PFSK-1 (cell line): ENCODE measurements around the gene SHISAL1.

Experiments used
- POLR2AphosphoS5 ChIP-seq: IDR thresholded peaks from 2 replicates; pipeline ENCODE4 v1.6.1; 2012; ENCODE audit warnings: low read depth, mild to moderate bottlenecking, control low read depth, low read length, moderate library complexity
- REST ChIP-seq, 2 experiments: IDR thresholded peaks; 2 replicates each; pipeline versions ENCODE4 v1.6.1 to v1.8.0; 2011 to 2012; ENCODE audit warnings: low read depth in 2 of 2, low read length in 2 of 2, control low read depth in 1 of 2, inconsistent platforms in 1 of 2, mild to moderate bottlenecking in 1 of 2, moderate library complexity in 1 of 2; ENCODE audit not compliant: insufficient read depth in 1 of 2
- SIN3A ChIP-seq: IDR thresholded peaks from 2 replicates; pipeline ENCODE4 v1.6.1; 2012; ENCODE audit warnings: mild to moderate bottlenecking, low read length, moderate library complexity, borderline replicate concordance; ENCODE audit not compliant: insufficient read depth
- TAF1 ChIP-seq: IDR thresholded peaks from 2 replicates; pipeline ENCODE4 v1.6.1; 2012; ENCODE audit warnings: low read length, control low read depth, borderline replicate concordance; ENCODE audit not compliant: insufficient read depth

- TF ChIP-seq SIN3A (no peak), POLR2AphosphoS5 (no peak), TAF1 (no peak), REST (IDR thresholded peaks at IDR 0.05; ENCODE audit: insufficient read depth in 1 of 2, low read depth in 2 of 2, low read length in 2 of 2) (no peak)
These were observed 26.1 kb downstream of the SHISAL1 start for GRCh38 chr22:44286646-44287045.
